ENCODE data around the gene VDAC1. TPM values are rescaled to one million over a fixed set of nuclear protein-coding genes. Genes with fewer than 3 reads are reported as not detected.

The VDAC1 gene, protein sequence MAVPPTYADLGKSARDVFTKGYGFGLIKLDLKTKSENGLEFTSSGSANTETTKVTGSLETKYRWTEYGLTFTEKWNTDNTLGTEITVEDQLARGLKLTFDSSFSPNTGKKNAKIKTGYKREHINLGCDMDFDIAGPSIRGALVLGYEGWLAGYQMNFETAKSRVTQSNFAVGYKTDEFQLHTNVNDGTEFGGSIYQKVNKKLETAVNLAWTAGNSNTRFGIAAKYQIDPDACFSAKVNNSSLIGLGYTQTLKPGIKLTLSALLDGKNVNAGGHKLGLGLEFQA
- polyA plus RNA-seq = 160 to 305 TPM (median 300 TPM) in 3 replicates
- polyA plus RNA-seq (2011; ENCODE audit: low read depth) = 758 TPM
- polyA plus RNA-seq (2011; cell fraction: cytosol; rRNA removed) = 354 and 468 TPM in 2 replicates
- polyA plus RNA-seq (2011; cell fraction: nucleus; rRNA removed) = 165 and 204 TPM in 2 replicates
- polyA plus RNA-seq (2012; ENCODE audit: low replicate concordance) = 242 and 350 TPM in 2 replicates
- polyA minus RNA-seq = 141 to 265 TPM (median 143 TPM) in 3 replicates
- polyA minus RNA-seq (2011; cell fraction: cytosol; rRNA and poly(A)+ RNA removed) = 178 TPM
- 44.3 and 78.7 TPM in 2 replicates for polyA minus RNA-seq (2011; cell fraction: nucleus; rRNA and poly(A)+ RNA removed)

DNA sequence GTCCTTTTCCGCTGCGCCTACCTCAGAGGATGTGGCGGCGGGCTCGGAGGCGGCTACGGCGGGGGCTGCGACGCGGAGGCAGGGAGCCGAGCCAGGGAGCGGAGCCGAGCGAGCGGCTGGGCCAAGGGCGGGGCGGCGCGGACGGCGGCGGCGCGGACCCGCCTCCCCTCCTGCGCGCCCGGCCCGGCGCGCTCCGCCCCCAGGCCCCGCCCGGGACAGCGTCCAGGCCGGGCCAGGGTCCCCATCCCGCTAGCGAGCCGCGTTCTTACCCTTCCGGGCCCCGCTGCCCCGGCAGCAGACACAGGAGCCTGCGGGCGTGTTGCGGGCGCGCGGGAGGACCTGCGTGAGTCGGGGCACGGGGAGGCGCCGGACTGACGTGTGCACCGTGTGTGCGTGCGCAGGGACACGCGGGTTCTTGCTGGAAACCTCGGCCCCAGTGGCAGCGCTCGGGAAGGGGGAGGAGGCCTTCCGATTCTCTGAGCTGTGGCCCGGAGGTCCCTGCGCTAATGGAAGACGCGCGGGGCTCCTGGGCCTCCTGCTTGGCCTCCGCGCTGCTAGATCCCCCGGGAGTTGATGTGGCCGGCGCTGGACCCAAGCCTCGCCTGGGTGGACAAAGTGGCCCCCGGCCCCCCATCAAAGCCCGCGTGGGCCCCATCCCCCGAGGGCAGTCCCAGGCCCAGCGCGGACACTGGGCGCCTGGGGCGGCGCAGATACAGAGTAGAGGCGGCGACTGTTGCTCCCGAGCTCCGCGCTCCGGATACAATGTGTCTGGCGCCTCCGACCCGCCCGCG is at the start of gene VDAC1:
Gene VDAC1, minus strand, starts transcription at position 350 of the 791 bp plus-strand sequence. CDS start 11,963 bp downstream, outside the sequence.
- Histone ChIP-seq H3K4me3 (ENCODE audit: control insufficient read depth in 2 of 3, extremely low read depth in 1 of 3, insufficient read depth in 2 of 3, low read depth in 1 of 3, low read length in 3 of 3) (peak within 1 kb of the TSS; percentile 65 to 93 (median 92)), H3K27me3 (ENCODE audit: control insufficient read depth, extremely low read depth, insufficient read depth, low read length) (no peaks in the 10 kb centered on the region), H3K4me2 (ENCODE audit: control insufficient read depth, extremely low read depth, insufficient read depth, low read depth, low read length) (peak within 1 kb of the TSS; percentile 100), H3K79me2 (ENCODE audit: control insufficient read depth, insufficient read depth, low read length) (peaks cover 53% of the 10 kb centered on the region), H3K27ac (ENCODE audit: control insufficient read depth, insufficient read depth, low read length) (peak within 1 kb of the TSS; percentile 92), H4K20me1 (ENCODE audit: control insufficient read depth, extremely low read depth, insufficient read depth, low read length) (peaks cover 32% of the 10 kb centered on the region), H3K9me1 (ENCODE audit: control insufficient read depth, extremely low read depth, insufficient read depth, low read length) (peaks cover 2% of the 10 kb centered on the region), H3K9ac (ENCODE audit: control insufficient read depth, extremely low read depth, insufficient read depth, low read length) (peak within 1 kb of the TSS; percentile 96), H3K36me3 (ENCODE audit: control insufficient read depth in 2 of 2, extremely low read depth in 1 of 2, insufficient read depth in 2 of 2, low read length in 2 of 2) (peaks cover 7 to 29% of the 10 kb centered on the region in 2 experiments), H3K4me1 (ENCODE audit: control insufficient read depth, extremely low read depth, insufficient read depth, low read length) (peaks cover 24% of the 10 kb centered on the region), H3K9me3 (ENCODE audit: control insufficient read depth, low read depth, low read length) (no peaks in the 10 kb centered on the region), H2AFZ (ENCODE audit: control insufficient read depth, low read length) (peak within 1 kb of the TSS; percentile 86)
- DNase-seq (ENCODE audit: low read depth, low spot score) (peak; percentile 26), FAIRE-seq (no peak)
- TF ChIP-seq, protein P1, sequence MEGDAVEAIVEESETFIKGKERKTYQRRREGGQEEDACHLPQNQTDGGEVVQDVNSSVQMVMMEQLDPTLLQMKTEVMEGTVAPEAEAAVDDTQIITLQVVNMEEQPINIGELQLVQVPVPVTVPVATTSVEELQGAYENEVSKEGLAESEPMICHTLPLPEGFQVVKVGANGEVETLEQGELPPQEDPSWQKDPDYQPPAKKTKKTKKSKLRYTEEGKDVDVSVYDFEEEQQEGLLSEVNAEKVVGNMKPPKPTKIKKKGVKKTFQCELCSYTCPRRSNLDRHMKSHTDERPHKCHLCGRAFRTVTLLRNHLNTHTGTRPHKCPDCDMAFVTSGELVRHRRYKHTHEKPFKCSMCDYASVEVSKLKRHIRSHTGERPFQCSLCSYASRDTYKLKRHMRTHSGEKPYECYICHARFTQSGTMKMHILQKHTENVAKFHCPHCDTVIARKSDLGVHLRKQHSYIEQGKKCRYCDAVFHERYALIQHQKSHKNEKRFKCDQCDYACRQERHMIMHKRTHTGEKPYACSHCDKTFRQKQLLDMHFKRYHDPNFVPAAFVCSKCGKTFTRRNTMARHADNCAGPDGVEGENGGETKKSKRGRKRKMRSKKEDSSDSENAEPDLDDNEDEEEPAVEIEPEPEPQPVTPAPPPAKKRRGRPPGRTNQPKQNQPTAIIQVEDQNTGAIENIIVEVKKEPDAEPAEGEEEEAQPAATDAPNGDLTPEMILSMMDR (optimal IDR thresholded peaks at IDR 0.05 in 1 of 3, IDR thresholded peaks at IDR 0.05 in 1 of 3, conservative IDR thresholded peaks at IDR 0.05 in 1 of 3; ENCODE audit: extremely low read depth in 1 of 3, insufficient read depth in 2 of 3, low read length in 3 of 3) = no peak
- dilution Hi-C loops (cut with MboI; ENCODE audit: extremely low pct_ligation_motif_present, low sequenced_read_pairs) = no loop called here

DNA sequence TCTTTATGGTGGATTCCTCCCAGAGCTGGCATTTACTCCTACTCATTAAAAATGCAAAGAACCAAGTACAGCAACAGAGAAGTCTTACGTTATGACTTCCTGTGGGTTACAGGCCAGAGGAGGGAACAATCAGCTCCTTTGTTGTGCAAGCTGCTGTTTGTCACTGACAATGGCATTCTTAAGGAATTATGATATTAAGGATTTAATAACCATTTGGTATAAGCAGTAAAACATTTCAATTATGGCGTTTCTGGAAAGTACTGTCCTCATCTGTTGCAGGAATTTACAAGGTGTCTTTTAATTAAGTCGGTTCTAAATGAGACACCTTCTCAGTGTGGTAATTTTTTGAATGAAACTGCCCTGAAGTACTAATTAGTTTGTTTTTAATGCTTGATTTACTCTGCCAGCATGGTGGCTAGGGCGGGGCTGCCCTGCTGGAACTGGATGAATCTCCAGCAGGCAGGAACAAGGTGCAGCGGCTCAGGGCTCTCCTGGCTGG is 49.1 kb upstream of the VDAC1 start:
- H3K4me2 ChIP-seq (ENCODE audit: control insufficient read depth, extremely low read depth, insufficient read depth, low read depth, low read length) = peak overlapping the region; percentile 73
- no peaks in the 10 kb centered on the region for H3K9me1 ChIP-seq (ENCODE audit: control insufficient read depth, extremely low read depth, insufficient read depth, low read length)
- H3K79me2 ChIP-seq (ENCODE audit: control insufficient read depth, insufficient read depth, low read length) = no peaks in the 10 kb centered on the region
- dilution Hi-C loops (cut with MboI; ENCODE audit: extremely low pct_ligation_motif_present, low sequenced_read_pairs) = no loop called here
- DNase-seq (ENCODE audit: low read depth, low spot score) (no peak), FAIRE-seq (peak; percentile 60)
- no peaks in the 10 kb centered on the region for H3K36me3 ChIP-seq (ENCODE audit: control insufficient read depth in 2 of 2, extremely low read depth in 1 of 2, insufficient read depth in 2 of 2, low read length in 2 of 2)
- H3K9ac ChIP-seq (ENCODE audit: control insufficient read depth, extremely low read depth, insufficient read depth, low read length) = peak overlapping the region; percentile 44
- peaks cover 22% of the 10 kb centered on the region for H3K4me1 ChIP-seq (ENCODE audit: control insufficient read depth, extremely low read depth, insufficient read depth, low read length)
- H3K4me3 ChIP-seq (ENCODE audit: control insufficient read depth in 2 of 3, extremely low read depth in 1 of 3, insufficient read depth in 2 of 3, low read depth in 1 of 3, low read length in 3 of 3) = peak overlapping the region in 2 of 3 experiments; percentile 20 to 49
- H3K27ac ChIP-seq (ENCODE audit: control insufficient read depth, insufficient read depth, low read length) = peak overlapping the region; percentile 54
- TF ChIP-seq, protein P1 (optimal IDR thresholded peaks at IDR 0.05 in 1 of 3, IDR thresholded peaks at IDR 0.05 in 1 of 3, conservative IDR thresholded peaks at IDR 0.05 in 1 of 3; ENCODE audit: extremely low read depth in 1 of 3, insufficient read depth in 2 of 3, low read length in 3 of 3) = no peak
- no peak for TF ChIP-seq EZH2 (IDR thresholded peaks at IDR 0.05; ENCODE audit: low read length)
- no peaks in the 10 kb centered on the region for H3K9me3 ChIP-seq (ENCODE audit: control insufficient read depth, low read depth, low read length)
- no peaks in the 10 kb centered on the region for H4K20me1 ChIP-seq (ENCODE audit: control insufficient read depth, extremely low read depth, insufficient read depth, low read length)
- H2AFZ ChIP-seq (ENCODE audit: control insufficient read depth, low read length) = peak overlapping the region; percentile 80
- no peaks in the 10 kb centered on the region for H3K27me3 ChIP-seq (ENCODE audit: control insufficient read depth, extremely low read depth, insufficient read depth, low read length)
